GM23248 (cell line): ENCODE measurements around the gene EGFLAM.

Experiments
- EZH2 ChIP-seq: fragments of 200-600 bp; sonication (generic); IDR thresholded peaks from 2 replicates; pipeline ENCODE4 v1.6.1; 2018; ENCODE audit warnings: antibody characterized with exemption, mild to moderate bottlenecking; ENCODE audit not compliant: insufficient read depth, poor library complexity, severe bottlenecking
- EZH2phosphoT487 ChIP-seq: fragments of 200-600 bp; sonication (generic); IDR thresholded peaks from 2 replicates; pipeline ENCODE4 v1.6.1; 2018; ENCODE audit warnings: antibody characterized with exemption, moderate library complexity, mild to moderate bottlenecking, low read depth; ENCODE audit not compliant: insufficient read depth

DNA sequence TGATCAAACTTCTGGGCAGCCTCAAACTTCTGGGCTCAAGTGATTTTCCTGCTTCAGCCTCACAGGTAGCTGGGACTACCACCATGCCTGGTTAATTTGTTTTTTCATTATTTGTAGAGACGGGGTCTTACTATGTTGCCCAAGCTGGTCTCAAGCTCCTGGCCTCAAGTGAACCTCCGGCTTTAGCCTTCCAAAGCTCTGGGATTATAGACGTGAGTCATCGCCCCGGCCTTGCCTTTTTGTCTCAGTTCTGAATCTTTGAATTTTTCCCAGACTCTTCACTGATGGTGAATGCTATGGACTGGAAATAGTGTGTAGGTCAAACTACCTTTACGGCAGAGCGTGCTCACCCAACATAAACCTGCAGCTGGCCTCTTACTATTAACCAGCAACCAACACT lies 32.3 kb upstream of the EGFLAM start:
- TF ChIP-seq EZH2 (no peak), EZH2phosphoT487 (no peak)
